Tongue (tissue), 2 donors: ENCODE measurements around the gene TMEM200B. TPM values are rescaled to one million over a fixed set of nuclear protein-coding genes. Genes with fewer than 3 reads are reported as not detected.
"Not testable (repeated sequence)": the region's sequence is repeated elsewhere in the genome, so short reads cannot be mapped to it uniquely, and the experiment has no call there.

Source experiments
- DNase-seq: peaks from one replicate; pipeline ENCODE4 v3.0.0-alpha.2; 2015
- total RNA-seq: library from RNA; depleted of rRNA; stranded (reverse); fragments of >200 nt; gene quantifications from one replicate; pipeline ENCODE4 v1.2.3, GENCODE V29; 2014

The TMEM200B gene
- total RNA-seq, 1 donor from 2014 or later = 11.0 TPM

DNA sequence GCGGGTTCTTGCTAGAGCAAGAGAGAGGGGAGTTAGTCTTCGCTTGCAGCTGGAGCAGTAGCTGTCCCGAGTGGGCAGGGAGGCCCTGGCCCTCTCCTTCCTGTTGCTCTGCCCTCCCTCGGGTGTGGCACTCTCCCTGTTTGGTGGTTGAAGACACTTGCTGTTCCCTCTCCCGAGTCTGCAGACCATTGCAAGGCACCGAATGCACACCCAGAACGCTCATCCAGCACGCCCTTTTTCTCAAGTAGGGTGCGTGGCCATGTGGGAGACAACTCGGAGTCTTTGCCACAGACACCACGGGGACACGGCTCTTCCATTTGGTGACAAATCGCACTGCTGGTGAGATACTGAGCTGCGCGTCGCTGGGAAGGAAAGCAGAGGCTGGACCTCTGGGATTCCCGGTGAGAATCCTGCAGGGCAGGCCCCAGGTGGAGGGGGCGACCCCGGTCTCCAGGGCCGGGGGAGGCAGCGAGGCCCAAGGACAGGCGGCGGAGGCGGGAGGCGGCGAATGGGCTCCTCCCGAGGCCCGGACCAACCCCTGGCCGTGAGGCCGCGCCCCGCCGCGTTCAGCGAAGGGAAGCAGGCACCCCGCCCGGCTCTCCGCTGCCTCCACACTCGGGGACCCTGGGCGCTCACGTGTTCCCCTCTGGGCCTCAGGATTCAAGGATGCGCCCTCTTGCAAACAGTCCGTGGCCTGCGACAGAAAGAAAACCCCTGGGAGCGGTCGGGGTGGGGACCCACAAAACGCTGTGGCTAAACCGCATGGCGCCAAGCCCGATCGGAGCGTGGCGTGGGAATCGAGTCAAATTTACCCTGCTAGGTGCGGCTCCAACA lies 10.4 kb upstream of the TMEM200B start:
- no peak for DNase-seq

DNA sequence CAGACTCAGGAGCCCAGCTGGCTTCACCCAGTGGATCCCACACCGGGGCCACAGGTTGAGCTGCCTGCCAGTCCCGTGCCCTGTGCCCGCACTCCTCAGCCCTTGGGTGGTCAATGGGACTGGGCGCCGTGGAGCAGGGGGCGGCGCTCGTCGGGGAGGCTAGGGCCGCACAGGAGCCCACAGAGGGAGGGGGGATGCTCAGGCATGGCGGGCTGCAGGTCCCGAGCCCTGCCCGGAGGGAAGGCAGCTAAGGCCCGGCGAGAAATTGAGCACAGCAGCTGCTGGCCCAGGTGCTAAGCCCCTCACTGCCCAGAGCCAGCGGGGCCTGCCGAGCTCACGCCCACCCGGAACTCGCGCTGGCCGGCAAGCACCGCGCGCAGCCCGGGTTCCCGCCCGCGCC lies 7.4 kb upstream of the TMEM200B start:
- DNase-seq = not testable (repeated sequence)

- no peak for DNase-seq
Measured at GRCh38 chr1:29129916-29130315, 6.2 kb upstream of the TMEM200B start.

DNA sequence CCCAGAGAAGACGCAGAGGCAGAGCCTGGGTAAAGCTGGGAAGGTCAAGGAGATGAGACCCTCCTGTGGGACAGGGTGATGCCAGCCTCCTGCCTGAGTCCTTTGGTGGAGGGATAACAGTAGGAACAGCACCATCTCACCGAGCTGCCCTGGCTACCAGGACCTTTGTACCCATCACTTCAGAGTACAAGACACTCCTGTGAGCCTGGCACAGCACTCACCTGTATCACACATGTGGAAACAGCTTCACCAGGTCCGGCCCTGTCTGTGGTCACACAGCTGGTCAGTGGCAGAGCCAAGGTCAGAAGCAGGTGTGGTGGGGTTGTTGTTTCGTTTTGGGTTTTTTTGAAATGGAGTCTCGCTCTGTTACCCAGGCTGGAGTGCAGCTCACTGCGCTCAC lies 5.0 kb upstream of the TMEM200B start:
- DNase-seq = no peak

- DNase-seq = no peak
Measured at GRCh38 chr1:29126198-29126597, 2.5 kb upstream of the TMEM200B start.

DNA sequence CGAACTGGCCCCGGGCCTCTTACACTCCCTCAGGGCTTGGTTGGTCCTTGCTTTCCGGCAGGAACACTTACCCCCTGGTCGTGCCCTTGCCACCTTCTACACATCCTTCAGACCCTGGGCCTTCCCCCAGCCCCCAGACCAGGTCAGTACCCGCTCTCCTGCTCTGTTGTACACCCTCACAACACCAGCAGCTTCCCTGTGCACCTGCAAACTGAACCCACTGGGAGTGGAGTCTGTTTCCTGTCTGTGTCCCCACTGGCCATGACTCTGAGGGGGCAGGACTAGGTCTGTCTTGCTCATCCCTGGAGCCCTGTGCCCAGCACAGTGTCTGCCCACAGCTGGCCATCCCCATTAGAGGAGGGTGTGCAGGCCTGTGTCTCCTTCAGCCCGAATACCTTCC lies 2.1 kb upstream of the TMEM200B start:
- DNase-seq = no peak

GRCh38 chr1:29125237-29125641 lies 1.5 kb upstream of the TMEM200B start:
- DNase-seq = peak; percentile 18

DNA sequence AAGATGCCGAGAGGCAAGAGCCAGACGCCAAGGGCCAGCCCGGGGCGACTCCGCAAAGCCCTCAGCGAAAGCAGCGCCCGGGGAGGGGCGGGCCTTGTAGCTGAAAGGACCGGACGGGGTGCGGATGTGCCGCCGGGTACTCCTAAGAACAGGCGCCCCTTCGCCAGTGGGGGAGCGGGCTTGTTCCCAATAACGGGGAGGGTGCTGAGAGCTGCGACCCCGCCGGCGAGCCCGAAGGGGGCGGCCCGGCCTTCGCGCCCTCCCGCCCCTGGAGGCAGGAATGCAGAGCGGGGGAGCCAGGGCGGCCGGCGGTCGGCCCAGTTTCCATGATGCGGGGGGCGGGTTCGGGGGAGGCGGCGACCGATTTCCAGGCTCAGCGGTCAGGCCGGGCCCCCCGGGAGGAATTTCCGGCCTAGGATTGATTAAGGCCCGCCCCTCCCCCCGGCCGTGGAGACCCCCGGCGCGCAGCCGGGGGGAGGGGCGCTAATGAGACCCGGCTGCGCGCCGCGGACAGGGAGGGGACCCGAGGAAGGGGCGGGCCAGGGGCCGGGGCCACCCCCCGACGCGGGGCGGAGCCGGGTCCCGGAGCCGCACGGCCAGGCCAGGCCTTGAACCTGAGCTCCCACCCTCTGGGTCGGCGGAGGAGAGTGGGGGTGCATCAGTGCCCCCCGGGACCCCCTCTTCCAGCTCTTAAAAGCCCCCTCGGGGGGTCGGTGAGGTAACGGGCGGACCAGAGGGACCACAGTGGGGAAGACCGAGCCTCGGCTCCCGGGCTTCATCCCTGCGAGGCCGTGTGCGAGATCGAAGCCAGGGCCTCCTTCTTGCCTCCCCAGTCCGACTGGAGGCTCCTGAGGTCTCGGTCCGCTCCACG lies 898 bp upstream of the TMEM200B start:
- peak; percentile 90 for DNase-seq

DNA sequence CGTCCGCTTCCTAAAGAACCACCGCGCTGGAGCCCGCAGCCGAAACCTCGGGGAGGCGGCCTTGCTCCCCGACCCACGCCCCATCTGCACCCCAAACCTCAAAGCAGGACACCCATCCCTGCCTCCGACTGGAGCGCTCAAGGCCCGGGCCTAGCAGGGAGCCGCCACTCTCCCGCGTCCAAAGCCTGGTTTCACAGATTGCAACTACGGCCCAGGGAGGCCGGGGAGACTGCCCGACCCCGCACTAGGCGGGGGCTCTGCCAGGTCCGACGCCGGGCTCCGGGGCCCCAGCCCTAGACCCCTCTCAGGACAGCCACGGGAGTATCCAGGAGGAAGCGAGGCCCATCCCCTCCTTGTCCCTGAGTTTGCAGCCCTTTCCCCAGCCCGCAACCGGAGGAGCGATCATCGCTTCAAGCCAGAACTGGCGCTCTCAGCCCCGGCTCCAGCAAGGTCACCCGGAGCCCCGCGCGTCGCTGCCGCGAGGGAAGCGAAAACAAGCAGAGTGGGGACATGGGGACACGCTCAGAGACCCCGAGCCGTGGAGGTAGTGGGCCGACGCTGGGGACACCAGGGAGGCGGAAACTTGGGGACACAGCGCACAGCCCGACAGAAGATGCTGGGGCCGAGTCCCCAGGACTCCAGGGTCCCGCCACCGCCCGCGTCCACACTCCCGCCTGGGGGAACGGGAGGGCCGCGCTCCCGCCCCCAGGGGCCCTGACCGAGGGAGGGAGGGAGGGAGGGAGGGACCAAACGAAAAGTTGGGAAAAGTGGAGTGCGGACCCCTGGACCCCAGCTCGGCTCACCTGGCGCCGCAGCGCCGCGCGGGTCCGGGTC lies 433 bp downstream of the TMEM200B start:
- DNase-seq = peak; percentile 42

DNA sequence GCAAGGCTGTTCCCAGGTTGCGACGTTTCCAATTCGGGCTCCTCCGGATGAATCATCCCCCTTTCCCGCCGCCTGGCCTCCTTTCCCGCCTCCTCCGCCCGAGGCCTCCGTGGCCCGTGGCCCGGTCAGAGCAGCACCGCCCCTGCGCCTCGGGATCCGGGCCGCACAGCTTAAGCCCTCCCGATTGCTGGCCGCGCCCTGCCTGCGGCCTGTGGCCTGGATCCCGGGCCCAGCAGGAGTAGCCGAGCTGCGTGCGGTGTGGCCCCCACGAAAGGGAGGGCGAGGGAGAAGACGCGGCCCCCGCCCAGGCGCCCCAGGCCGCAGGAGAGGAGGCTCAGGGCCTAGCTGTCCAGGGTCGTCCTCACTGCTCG lies 1.0 kb downstream of the TMEM200B start:
- DNase-seq = peak; percentile 38

DNA sequence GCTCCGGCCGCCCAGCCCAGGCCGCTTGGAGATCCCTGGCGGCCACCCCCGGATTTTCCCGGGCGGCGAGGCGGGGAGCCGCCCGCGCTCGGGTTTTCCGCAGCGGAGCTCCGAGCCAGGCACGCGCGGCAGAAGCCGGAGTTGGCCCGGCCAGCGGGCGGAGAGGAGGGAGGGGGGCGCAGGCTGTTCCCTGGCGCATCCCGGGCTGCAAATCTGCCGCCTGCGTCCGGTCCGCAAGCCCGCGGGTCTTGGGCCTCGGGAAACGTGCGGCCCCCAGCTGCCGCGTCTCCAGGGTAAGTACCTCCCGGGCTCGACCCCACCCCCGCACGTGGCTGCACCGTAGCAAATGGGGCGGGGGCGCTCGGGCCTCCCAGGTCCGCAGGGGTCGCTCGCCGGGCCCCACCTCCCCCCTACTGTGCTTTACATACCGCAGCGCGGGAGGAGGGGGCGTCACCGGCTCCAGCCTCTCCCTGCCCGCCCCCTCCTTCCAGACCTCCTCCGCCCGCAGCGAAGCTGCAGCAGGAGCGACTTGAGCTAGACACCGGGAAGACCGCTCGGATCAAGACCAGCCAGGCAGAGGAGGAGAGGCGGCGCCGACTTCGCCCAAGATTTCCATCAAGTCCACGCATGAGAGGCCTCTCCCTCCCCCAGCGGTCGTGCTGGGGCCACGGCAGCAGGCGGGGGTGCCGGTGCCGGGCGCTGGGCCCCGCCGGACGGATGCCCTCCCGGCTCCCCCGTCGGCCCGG lies 1.6 kb downstream of the TMEM200B start:
- peak; percentile 63 for DNase-seq

- no peak for DNase-seq
Measured at GRCh38 chr1:29121516-29121935, 2.2 kb downstream of the TMEM200B start.

- peak; percentile 65 for DNase-seq
Measured at GRCh38 chr1:29120947-29121485, 2.7 kb downstream of the TMEM200B start.

GRCh38 chr1:29120367-29120766 lies 3.3 kb downstream of the TMEM200B start:
- DNase-seq = no peak

DNA sequence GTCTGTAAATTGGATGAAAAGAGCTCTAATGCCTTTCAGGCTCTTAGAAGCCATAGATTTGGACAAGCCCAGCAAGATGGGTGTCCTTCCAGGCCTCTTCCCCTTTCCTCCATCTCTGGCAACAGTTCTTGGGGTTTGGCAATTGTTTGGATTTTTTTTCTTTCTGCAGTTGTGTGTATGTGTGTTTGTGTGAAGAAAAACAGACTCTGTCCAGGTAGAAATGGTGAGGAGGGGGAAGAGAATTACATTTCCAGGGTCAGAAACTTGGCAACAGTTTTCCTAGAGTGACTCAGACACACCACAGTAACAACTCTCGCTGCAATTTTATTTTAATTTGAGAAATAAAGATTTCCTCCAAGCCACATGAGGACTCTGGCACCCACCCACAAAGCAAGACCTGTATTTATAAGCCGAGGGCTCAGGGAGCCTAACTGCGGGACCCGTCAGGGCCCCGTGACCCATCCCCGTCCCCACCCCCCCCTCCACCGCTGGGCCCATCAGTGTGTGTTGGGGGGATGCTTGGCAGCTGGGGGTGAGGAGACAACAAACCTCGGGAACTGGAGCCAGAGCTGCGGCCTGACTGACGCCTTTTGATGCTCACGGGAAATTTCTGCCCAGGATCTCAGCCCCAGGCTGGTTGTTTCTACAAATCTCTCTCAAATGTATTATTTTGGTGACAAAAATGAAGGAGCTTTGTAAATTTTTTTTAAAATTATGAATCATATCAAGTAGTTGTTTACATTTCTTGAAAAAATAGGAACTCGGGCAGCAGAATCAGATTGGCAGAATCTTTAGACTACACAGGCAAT lies 4.4 kb downstream of the TMEM200B start:
- DNase-seq = peak; percentile 66

DNA sequence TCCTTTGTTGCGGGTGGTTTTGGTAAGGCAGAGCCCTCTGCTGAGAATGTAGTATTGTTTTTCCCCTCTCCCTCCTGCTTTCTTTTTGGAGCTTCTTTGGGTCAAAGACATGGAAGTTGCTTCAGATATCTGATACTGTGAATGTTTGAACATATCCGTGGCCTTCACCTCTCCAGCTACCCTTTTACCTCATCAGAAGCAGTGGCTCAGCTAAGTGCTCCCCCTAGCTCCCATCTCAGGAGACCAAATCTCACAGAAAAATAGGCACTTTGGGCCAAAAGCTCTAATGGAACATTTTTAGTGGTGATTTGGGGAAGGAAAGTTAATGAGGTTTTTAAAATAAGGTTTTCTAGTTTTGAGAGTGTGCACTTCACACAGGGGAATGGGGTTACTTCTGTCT lies 6.3 kb downstream of the TMEM200B start:
- no peak for DNase-seq

GRCh38 chr1:29114654-29115053 lies 9.0 kb downstream of the TMEM200B start:
- DNase-seq = no peak

DNA sequence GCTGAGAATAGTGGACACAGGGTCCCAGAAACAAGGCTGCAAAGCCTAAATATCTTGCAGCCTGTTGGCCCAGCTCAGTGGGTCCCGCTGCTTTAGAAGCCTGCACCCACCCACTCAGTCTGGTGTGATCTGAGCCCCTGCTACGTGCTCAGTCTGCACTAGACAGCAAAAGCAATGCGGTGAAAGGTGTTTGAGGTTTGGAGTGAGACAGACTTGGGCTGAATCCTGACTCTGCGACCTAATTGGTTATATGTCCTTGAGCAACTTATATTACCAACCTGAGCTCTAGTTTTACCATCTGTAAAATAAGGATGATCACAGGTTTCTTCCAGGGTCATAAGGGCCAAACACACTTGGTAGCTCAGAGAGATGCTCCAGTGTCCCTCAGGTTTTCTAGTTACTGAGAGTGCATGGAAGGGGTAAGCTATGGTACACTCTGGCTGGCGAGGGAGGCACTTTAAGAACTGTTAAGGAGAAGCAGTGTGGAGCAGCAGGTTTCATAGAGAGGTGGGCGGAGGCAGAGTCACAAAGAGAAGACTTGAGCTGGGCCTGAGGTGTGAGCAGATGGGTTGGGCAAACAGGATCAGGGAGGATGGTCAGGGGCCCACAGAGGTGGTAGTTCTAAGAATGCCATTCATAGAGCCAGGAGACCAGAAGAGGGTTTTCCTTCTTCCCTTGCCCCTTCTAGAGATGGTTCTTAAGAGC lies 10.1 kb downstream of the TMEM200B start:
- DNase-seq = no peak

GRCh38 chr1:29112705-29113412 lies 10.8 kb downstream of the TMEM200B start:
- no peak for DNase-seq
